ENCODE measurements around the gene LDLR.
"Not testable (repeated sequence)": the region's sequence is repeated elsewhere in the genome, so short reads cannot be mapped to it uniquely, and the experiment has no call there.

Gene LDLR

DNA sequence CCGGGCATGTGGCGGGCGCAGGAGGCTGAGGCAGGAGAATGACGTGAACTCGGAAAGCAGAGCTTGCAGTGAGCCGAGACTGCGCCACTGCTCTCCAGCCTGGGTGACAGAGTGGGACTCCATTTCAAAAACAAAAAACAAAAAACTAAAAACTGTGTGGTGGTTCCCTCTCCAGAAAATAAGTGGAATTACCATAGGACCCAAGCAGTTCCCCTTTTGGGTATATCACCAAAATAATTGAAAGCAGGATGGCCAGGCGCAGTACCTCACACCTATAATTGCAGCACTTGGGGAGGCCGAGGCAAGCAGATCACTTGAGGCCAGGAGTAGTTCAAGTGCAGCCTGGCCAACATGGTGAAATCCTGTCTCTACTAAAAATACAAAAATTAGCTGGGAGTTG is 15.7 kb upstream of the LDLR start:
- no peak for DNase-seq (ENCODE audit: low read depth)

DNA sequence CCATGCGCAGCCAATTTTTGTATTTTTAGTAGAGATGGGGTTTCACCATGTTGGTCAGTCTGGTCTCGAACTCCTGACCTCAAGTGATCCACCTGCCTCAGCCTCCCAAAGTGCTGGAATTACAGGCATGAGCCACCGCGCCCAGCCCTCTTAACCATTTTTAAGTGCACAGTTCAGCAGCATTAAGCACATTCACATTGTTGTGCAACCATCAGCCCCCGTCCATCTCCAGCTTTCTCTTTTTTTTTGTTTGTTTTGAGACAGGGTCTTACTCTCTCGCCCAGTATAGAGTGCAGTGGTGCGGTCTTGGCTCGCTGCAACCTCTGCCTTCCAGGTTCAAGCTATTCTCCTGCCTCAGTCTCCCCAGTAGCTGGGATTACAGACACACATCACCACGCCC is 12.5 kb upstream of the LDLR start:
- DNase-seq (ENCODE audit: low read depth), result not testable (repeated sequence)

DNA sequence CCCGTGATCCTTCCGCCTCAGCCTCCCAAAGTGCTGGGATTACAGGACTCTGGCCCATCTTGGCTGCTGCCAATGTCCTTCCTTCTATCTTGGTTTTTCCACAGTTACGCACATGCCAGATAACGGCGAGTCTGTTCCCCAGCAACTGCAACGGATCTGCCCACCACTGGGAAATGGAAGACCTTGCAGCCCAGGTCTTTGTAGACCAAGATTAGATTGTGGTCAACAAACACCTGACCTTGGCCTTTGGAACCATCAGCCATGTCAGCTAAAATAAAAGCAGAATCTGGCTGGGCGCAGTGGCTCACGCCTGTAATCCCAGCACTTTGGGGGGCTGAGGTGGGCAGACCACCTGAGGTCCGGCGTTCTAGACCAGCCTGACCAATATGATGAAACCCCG is 10.4 kb upstream of the LDLR start:
- DNase-seq (ENCODE audit: low read depth), result no peak

DNA sequence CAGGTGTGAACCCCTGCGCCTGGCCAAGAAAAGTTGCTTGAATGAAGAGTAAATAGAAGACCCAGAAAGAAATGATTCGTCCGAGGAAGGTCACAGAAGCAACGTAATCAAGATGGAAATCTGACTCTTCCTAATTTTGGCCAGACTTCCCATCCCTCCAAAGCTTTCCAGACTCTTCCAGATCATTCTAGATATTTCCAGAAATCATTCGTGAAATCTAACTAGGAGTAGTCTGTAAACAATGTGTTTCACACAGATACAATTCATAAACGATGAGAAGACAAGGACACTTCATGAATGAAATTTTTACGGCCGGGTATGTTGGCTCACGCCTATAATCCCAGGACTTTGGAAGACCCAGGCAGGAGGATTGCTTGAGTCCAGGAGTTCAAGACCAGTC is 9.3 kb upstream of the LDLR start:
- no peak for DNase-seq (ENCODE audit: low read depth)

DNA sequence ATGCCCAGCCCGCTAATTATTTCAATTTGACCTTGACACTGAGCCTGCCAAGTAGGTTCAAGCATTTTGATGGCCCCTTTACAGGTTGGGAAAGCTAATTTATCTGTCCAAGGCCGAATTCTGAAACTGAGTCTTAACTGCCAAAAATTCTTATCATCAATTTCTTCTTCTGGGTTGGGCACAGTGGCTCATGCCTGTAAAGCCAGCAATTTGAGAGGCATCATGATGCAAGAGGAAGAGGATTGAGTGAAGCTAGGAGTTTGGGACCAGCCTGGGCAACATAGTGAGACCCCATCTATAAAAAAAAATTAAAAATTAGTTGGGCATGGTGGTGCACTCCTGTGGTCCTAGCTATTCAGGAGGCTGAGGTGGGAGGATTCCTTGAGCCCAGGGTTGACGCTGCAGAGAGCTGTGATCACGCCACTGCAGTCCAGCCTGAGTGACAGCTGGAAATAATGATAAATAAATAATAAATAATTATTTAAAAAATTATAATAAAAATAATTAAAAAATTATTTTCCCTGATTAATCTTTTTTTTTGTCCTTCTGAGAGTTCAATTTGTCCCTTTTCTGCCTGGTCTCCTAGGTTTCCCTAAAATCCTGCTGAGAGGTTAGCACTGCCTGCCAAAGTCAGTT is 1.3 kb upstream of the LDLR start:
- no peak for DNase-seq (ENCODE audit: low read depth)

DNA sequence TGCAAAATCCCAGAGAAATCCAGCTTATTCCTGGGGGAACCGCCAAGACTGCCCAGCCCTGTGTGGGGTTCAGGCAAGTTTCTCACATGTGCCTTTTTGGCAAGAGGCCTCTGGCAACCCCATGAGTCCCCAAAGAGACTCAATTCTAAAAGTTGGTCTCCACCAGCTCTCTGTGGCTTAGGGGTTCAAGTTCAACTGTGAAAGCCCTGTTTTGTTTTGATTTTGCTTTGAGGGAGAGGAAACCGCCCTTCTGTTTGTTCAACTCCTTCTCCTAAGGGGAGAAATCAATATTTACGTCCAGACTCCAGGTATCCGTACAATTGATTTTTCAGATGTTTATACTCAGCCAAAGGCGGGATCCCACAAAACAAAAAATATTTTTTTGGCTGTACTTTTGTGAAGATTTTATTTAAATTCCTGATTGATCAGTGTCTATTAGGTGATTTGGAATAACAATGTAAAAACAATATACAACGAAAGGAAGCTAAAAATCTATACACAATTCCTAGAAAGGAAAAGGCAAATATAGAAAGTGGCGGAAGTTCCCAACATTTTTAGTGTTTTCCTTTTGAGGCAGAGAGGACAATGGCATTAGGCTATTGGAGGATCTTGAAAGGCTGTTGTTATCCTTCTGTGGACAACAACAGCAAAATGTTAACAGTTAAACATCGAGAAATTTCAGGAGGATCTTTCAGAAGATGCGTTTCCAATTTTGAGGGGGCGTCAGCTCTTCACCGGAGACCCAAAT is 583 bp upstream of the LDLR start:
- no peak for DNase-seq (ENCODE audit: low read depth)

DNA sequence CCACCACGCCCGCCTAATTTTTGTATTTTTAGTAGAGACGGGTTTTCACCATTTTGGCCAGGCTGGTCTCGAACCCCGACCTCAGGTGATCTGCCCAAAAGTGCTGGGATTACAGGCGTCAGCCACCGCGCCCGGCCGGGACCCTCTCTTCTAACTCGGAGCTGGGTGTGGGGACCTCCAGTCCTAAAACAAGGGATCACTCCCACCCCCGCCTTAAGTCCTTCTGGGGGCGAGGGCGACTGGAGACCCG is 676 bp downstream of the LDLR start:
- not testable (repeated sequence) for DNase-seq (ENCODE audit: low read depth)

DNA sequence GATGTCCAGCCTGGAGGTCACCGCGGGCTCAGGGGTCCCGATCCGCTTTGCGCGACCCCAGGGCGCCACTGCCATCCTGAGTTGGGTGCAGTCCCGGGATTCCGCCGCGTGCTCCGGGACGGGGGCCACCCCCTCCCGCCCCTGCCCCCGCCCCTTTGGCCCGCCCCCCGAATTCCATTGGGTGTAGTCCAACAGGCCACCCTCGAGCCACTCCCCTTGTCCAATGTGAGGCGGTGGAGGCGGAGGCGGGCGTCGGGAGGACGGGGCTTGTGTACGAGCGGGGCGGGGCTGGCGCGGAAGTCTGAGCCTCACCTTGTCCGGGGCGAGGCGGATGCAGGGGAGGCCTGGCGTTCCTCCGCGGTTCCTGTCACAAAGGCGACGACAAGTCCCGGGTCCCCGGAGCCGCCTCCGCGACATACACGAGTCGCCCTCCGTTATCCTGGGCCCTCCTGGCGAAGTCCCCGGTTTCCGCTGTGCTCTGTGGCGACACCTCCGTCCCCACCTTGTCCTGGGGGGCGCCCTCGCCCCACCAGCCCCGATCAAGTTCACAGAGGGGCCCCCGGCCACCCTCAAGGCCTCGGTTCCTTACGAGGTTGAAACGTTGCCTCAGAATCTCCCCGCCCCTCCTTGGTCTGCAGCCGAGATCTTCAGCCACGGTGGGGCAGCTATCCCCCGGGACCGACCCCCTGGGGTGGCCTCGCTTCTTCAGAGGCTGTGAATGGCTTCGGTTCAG is 1.2 kb downstream of the LDLR start:
- DNase-seq (ENCODE audit: low read depth), result peak; percentile 96

DNA sequence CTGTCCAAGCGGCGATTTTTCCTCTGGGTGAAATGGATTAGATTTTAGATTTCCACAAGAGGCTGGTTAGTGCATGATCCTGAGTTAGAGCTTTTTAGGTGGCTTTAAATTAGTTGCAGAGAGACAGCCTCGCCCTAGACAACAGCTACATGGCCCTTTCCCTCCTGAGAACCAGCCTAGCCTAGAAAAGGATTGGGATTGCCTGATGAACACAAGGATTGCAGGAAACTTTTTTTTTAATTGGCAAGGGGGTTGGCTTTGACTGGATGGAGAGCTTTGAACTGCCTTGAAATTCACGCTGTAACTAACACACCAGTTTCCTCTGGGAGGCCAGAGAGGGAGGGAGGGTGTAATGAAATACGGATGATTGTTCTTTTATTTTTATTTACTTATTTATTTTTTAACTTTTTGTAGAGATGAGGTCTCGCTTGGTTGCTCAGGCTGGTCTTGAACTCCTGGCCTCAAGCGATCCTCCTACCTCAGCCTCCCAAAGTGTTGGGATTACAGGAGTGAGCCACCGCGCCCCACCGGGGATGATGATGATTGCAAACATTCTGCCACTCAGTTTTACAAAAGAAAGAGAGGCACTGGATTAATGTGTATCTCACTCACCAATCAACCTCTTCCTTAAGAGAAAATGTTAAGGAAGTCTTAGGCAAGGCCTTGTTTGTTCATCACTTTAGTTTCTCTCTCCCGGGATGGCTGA is 1.9 kb downstream of the LDLR start:
- no peak for DNase-seq (ENCODE audit: low read depth)

DNA sequence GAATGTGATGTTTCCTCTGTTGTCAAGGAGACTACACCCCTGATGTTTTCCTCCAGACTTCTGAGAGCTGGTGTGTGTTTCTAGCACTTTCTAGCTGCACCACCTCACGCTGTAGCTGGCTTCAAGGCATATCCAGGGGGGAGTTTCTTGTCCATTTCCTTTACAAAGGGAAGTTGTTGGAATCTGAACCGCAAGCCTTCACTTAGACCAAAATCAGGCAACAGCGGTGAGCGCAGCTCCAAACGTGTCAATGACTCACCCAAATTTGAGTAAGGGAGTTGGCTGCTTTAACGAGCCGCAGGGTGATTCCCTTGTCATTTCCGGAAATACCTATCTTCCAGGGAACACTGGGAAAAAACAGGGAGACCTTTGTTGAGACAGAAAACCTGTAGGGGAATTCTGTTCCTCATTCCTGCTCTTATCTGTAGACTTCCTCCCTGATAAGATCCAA is 2.5 kb downstream of the LDLR start:
- peak; percentile 34 for DNase-seq (ENCODE audit: low read depth)

DNA sequence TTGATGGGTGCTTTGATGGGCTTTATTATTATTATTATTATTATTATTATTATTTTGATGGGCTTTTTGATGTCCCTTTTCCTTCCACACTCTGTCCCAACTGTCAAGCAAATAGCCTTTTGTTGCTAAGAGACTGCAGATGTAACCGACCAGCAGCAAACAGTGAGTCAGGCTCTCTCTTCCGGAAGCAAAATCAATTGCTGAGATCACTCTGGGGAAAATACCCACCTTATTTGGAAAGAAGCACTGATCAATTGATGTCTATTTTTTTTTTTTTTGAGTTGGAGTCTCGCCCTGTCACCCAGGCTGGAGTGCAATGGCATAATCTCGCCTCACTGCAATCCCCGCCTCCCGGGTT is 2.9 kb downstream of the LDLR start:
- peak; percentile 33 for DNase-seq (ENCODE audit: low read depth)

DNA sequence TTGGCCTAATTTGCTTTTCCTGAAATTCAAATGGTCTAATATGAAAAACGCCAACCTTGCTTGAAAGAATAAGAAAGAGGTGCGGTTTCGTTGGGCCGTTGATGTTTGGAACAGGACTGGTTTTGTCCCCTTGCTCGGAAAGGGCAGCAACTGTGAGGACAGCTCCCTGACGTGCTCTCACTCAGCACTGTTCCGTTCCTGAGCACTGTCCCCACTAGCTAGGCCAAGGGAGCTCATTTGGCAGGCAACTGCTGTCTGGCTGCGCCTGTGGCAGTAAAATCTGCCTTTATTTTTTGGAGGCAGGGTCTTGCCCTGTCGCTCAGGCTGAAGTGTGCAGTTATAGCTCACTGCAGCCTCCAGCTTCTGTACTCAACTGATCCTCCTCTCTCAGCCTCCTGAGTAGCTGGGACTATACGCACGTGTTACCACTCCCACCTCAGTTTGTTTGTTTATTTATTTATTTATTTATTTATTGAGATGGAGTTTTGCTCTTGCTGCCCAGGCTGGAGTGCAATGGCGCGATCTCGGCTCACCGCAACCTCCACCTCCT is 4.5 kb downstream of the LDLR start:
- DNase-seq (ENCODE audit: low read depth), result no peak

DNA sequence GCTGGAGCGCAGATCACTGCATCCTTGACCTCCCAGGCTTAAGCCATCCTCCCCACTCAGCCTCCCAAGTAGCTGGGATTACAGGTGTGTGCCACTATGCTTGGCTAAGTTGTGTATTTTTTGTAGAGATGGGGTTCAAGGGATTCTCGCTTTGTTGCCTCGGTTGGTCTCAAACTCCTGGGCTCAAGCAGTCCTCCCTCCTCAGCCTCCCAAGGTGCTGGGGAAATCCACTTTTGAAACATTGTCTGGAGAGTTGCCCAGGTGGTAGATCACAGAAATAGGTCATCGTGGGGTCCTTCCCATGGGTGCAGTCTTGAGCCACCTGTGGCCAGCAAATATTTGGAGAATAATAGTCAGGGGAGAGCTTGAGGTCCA is 5.2 kb downstream of the LDLR start:
- no peak for DNase-seq (ENCODE audit: low read depth)

DNA sequence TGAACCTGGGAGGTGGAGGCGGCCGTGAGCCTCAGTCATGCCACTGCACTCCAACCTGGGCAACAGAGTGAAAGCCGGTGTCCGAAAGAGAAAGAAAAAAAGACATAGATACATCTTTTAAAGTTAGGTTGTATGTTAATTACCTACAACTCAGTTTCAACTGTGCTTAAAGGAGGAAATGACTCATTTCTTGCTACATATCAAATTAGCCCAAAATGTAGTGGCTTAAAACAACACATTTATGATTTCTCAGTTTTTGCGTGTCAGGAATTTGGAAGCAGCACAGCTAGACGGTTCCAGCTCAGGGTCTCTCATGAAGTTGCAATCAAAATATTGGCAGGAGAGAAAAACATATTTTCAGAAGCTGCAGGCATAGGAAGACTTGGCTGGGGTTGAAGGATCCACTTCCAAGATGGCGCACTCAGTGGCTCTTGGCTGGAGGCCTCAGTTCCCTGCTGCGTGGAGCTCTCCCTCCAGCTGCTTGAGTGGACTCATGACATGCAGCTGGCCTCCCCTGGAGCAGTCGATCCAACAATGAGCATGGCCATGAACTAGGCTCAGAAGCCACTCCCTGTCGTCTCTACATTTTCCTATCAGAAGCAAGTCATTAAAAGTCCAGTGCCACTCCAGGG is 7.1 kb downstream of the LDLR start:
- no peak for DNase-seq (ENCODE audit: low read depth)

DNA sequence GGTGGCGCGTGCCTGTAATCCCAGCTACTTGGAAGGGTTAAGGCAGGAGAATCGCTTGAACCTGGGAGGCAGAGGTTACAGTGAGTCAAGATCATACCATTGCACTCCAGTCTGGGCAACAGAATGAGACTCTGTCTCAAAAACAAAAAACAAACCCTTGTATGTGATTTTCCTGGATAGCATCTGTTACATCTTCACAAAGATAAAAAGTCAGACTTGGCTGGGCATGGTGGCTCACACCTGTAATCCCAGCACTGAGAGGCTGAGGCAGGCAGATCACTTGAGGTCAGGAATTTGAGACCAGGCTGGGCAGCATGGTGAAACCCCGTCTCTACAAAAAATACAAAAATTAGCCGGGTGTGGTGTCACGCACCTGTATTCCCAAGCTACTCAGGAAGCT is 8.1 kb downstream of the LDLR start:
- not testable (repeated sequence) for DNase-seq (ENCODE audit: low read depth)

DNA sequence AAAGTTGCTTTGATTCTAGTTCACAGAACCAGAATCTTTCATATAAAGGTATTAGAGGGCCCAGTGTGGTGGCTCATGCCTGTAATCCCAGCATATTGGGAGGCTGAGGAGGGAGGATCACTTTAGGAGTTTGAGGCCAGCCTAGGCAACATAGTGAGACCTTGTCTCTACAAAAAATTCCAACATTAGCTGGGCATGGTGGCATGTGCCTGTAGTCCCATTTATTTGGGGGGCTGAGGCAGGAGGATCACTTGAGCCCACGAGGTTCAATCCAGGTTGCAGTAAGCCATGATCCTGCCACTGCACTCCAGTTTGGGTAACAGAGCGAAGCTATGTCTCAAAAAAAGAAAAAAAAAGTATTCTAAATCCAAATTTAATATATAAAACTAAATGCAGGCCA is 9.1 kb downstream of the LDLR start:
- no peak for DNase-seq (ENCODE audit: low read depth)

DNA sequence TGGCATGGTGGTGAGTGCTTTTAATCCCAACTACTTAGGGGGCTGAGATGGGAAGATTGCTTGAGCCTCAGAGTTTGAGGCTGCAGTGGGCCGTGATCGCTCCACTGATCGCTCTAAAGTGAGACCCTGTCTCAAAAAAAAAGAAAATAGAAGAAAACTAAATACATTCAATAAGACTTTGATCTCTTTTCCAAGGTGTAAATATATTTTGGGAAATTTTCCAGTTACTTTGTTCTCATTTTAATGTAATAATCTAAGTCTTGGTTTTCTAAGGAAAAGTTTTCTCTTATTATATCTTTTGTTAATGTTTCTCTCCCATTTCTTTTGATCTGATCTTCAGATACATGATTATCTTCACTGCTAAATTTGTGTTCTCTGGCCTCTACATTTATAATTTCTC is 9.6 kb downstream of the LDLR start:
- DNase-seq (ENCODE audit: low read depth), result no peak

DNA sequence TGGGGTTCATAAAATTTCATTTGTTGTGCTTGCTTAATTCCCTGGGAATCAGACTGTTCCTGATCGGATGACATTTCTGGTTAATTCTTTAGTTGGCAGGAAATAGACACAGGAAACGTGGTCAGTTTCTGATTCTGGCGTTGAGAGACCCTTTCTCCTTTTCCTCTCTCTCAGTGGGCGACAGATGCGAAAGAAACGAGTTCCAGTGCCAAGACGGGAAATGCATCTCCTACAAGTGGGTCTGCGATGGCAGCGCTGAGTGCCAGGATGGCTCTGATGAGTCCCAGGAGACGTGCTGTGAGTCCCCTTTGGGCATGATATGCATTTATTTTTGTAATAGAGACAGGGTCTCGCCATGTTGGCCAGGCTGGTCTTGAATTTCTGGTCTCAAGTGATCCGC is 10.8 kb downstream of the LDLR start:
- DNase-seq (ENCODE audit: low read depth), result no peak

DNA sequence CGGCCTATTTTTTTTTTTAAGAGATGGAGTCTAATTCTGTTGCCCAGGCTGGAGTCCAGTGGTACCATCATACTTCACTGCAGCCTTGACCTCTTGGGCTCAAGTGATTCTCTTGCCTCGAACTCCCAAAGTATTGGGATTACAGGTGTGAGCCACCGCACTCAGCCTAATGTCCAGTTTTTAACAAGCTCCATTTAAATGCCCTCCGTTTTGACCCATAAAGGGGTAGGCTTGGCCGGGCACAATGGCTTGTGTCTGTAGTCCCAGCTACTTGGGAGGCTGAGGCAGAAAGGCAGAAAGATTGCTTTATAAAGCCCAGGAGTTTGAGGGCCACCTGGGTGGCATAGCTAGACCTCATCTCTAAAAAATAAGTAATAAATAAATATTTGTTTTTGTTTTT is 11.8 kb downstream of the LDLR start:
- no peak for DNase-seq (ENCODE audit: low read depth)

DNA sequence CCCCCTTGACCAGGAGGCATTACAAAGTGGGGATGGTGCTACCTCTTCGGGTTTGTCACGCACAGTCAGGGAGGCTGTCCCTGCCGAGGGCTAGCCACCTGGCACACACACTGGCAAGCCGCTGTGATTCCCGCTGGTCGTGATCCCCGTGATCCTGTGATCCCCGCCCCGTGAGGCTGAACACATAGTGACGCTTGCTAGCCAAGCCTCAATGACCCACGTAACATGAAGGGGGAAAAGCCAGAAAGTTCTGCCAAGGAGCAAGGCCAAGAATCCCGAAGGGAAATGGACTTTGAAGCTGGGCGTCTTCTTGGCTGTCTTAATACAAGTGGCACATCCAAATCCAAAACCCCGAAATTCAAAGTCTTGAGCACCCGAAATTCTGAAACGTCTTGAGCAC is 13.7 kb downstream of the LDLR start:
- DNase-seq (ENCODE audit: low read depth), result no peak

DNA sequence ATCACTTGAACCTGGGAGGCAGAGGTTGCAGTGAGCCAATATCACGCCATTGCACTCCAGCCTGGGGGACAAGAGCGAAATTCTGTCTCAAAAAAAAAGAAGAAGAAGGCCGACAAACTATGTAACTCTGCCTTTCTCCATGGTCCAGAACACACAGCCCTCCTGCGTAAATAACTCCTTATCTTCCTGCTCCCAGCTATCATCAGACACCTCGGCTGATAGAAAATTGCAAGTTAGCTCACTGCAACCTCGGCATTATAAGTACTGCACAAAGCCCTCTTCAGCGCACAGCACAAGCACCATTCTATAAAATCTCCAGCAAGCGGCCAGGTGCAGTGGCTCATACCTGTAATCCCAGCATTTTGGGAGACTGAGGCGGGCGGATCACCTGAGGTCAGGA is 14.4 kb downstream of the LDLR start:
- not testable (repeated sequence) for DNase-seq (ENCODE audit: low read depth)

DNA sequence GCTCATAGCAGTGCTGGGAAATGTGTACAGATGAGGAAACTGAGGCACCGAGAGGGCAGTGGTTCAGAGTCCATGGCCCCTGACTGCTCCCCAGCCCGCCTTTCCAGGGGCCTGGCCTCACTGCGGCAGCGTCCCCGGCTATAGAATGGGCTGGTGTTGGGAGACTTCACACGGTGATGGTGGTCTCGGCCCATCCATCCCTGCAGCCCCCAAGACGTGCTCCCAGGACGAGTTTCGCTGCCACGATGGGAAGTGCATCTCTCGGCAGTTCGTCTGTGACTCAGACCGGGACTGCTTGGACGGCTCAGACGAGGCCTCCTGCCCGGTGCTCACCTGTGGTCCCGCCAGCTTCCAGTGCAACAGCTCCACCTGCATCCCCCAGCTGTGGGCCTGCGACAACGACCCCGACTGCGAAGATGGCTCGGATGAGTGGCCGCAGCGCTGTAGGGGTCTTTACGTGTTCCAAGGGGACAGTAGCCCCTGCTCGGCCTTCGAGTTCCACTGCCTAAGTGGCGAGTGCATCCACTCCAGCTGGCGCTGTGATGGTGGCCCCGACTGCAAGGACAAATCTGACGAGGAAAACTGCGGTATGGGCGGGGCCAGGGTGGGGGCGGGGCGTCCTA is 15.9 kb downstream of the LDLR start:
- DNase-seq (ENCODE audit: low read depth), result no peak

Data from activated T-helper 1 cell treated with Interleukin-2 at 50 U/mL for 16 hours (primary cell).